PC-9 (cell line): ENCODE results near the gene KANSL3.

Experiments
- EZH2 ChIP-seq: fragments of 200-600 bp; sonication (generic); IDR thresholded peaks from 2 replicates; pipeline ENCODE4 v1.8.0; 2017; ENCODE audit warnings: antibody characterized with exemption, low read depth
- TF ChIP-seq, protein P1 (sequence below): fragments of 200-600 bp; sonication (generic); conservative IDR thresholded peaks from 2 replicates; pipeline ENCODE4 v1.6.1; 2017; ENCODE audit warnings: mixed run types, antibody characterized with exemption, mild to moderate bottlenecking, moderate library complexity

DNA sequence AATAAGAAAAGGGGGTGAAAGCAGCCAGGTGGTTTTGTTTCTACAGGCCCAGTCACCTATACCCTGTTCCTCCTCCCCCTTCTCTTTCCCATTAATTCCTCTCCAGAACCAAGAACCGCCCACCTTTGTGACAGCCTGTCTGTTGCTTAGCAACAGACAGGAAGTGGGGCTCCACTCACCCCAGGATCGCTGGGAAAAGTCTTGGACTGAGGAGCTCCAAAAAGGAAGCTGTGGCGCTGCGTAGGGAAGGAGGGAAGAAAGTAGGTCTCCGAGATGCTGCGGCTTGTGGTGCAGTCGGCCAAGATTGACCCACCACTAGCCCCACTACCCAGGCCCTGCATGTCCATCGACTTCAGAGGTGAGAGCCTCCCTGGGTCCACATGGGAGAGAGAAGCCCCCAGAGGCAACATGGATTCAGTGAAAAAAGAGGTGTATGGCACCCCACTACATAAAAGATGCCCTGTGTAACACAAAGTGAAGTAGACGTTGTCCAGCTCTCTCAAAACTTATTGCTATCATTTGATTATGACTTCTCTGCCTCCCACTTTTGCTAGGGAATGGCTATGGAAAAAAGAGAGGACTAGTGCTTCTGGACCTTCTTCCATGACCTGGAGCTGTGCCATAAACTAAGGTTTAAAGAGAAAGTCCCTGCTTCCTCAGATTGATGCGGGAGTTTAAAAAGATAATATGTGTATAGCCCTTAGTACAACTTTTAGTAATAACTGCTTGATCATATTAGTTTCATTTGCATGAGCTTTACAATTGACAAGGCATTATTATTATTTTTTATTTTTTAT, 4.7 kb upstream of the KANSL3 start, which contains the start of gene FER1L5:
- TF ChIP-seq, protein P1, sequence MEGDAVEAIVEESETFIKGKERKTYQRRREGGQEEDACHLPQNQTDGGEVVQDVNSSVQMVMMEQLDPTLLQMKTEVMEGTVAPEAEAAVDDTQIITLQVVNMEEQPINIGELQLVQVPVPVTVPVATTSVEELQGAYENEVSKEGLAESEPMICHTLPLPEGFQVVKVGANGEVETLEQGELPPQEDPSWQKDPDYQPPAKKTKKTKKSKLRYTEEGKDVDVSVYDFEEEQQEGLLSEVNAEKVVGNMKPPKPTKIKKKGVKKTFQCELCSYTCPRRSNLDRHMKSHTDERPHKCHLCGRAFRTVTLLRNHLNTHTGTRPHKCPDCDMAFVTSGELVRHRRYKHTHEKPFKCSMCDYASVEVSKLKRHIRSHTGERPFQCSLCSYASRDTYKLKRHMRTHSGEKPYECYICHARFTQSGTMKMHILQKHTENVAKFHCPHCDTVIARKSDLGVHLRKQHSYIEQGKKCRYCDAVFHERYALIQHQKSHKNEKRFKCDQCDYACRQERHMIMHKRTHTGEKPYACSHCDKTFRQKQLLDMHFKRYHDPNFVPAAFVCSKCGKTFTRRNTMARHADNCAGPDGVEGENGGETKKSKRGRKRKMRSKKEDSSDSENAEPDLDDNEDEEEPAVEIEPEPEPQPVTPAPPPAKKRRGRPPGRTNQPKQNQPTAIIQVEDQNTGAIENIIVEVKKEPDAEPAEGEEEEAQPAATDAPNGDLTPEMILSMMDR, result no peak
- TF ChIP-seq EZH2, result no peak
